ENCODE measurements around the gene HNRNPH2. TPM values are rescaled to one million over a fixed set of nuclear protein-coding genes. Genes with fewer than 3 reads are reported as not detected.

HNRNPH2 gene
- total RNA-seq, 1 experiment from 2014 or later = 49.8 TPM

DNA sequence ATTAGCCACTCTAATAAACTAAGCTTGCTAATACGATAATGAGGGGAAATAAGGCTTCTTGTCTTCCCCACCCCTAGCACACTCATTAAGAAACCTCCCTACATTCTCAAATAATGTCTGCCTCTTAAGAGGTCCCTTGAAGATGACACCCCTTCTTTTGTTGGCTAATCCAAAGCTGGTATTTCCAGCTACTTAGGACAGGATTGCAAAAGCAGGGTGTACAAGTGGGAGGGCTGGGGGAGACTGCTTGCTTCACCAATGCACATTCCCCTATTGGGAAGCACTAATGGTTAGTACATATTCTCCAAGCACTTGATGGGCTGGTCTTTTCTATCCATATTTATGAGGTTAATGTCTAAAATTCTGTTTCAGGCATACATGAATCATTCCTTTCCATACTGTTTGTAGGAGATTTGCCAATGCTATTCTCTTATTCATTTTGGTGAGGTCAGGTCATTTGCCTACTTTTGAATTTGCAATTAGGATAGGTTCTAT lies 42.7 kb upstream of the HNRNPH2 start:
- no peaks in the 10 kb centered on the region for H3K79me2 ChIP-seq (ENCODE audit: insufficient read depth, low read length)
- H3K4me1 ChIP-seq (ENCODE audit: control insufficient read depth in 1 of 2, insufficient read depth in 2 of 2, low read length in 2 of 2) = no peaks in the 10 kb centered on the region
- H3K27ac ChIP-seq (ENCODE audit: low read depth, low read length) = no peak overlapping the region
- H4K20me1 ChIP-seq (ENCODE audit: insufficient read depth) = no peaks in the 10 kb centered on the region
- POLR2A ChIA-PET = interaction anchor here (1.3 kb wide), 1 partner anchor 25 kb away, joined by 3 read pairs; no protein-coding TSS in a partner anchor
- TF ChIP-seq FOSL1 (IDR thresholded peaks at IDR 0.05; ENCODE audit: low read depth) (no peak), RAD21 (IDR thresholded peaks at IDR 0.05; ENCODE audit: low read depth) (no peak)
- RAD21 ChIA-PET (ENCODE audit: low non-redundant PET in 1 of 2, low total read pairs in 2 of 2, uncharacterized antibody in 2 of 2, unreplicated experiment in 2 of 2) = no interaction called here
- CTCF ChIA-PET = no interaction called here
- H3K4me3 ChIP-seq (replicated peaks in 1 of 2; ENCODE audit: low read depth in 1 of 2, low read length in 2 of 2) = no peak overlapping the region
- DNase-seq (ENCODE audit: low read depth, low spot score) (no peak), ATAC-seq (no peak)
- no peaks in the 10 kb centered on the region for H3K27me3 ChIP-seq (ENCODE audit: insufficient read depth, low read length)
- H3K9ac ChIP-seq (ENCODE audit: low read length) = no peak overlapping the region
- H3K4me2 ChIP-seq (ENCODE audit: low read length) = no peak overlapping the region
- no peaks in the 10 kb centered on the region for H3K9me2 ChIP-seq (ENCODE audit: insufficient read depth)
- intact Hi-C loops (cut with micrococcal nuclease) = no loop called here
- no peaks in the 10 kb centered on the region for H3K9me3 ChIP-seq (ENCODE audit: control insufficient read depth in 1 of 2, insufficient read depth in 1 of 2, low read depth in 1 of 2, low read length in 2 of 2)
- no peak overlapping the region for H2AFZ ChIP-seq (ENCODE audit: low read depth, low read length, poor library complexity, severe bottlenecking)
- no TSS peak for BruUV-seq (replicated peaks)
- no peaks in the 10 kb centered on the region for H3K36me3 ChIP-seq (ENCODE audit: control insufficient read depth in 1 of 2, insufficient read depth in 2 of 2, low read length in 2 of 2)

DNA sequence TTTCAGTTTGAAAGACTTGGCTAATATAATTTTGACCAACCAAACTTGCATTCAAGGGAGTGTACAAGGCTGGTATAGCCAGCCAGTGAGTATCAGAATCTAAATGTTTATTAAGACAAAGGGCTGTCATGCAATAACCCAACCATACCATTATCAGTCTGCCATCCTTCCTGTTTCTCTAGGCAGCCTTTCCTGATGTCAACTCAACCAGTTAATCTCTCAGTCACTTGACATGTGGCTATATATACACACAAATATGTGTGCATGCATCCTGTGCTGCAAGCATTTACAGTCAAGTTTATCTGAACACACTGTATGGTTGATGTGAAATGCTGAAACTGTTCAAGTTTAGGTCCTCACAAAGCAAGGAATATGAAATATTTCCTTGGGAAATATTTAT lies 39.2 kb upstream of the HNRNPH2 start:
- no peak overlapping the region for H3K4me3 ChIP-seq (replicated peaks in 1 of 2; ENCODE audit: low read depth in 1 of 2, low read length in 2 of 2)
- no peaks in the 10 kb centered on the region for H3K27me3 ChIP-seq (ENCODE audit: insufficient read depth, low read length)
- no TSS peak for BruUV-seq (replicated peaks)
- ChIA-PET POLR2A (no interaction called here), RAD21 (ENCODE audit: low non-redundant PET in 1 of 2, low total read pairs in 2 of 2, uncharacterized antibody in 2 of 2, unreplicated experiment in 2 of 2) (no interaction called here), CTCF (no interaction called here)
- H2AFZ ChIP-seq (ENCODE audit: low read depth, low read length, poor library complexity, severe bottlenecking) = no peak overlapping the region
- DNase-seq (ENCODE audit: low read depth, low spot score) (no peak), ATAC-seq (no peak)
- no peak for TF ChIP-seq EZH2phosphoT487 (IDR thresholded peaks at IDR 0.05; ENCODE audit: borderline replicate concordance)
- TF ChIP-seq, protein P1, sequence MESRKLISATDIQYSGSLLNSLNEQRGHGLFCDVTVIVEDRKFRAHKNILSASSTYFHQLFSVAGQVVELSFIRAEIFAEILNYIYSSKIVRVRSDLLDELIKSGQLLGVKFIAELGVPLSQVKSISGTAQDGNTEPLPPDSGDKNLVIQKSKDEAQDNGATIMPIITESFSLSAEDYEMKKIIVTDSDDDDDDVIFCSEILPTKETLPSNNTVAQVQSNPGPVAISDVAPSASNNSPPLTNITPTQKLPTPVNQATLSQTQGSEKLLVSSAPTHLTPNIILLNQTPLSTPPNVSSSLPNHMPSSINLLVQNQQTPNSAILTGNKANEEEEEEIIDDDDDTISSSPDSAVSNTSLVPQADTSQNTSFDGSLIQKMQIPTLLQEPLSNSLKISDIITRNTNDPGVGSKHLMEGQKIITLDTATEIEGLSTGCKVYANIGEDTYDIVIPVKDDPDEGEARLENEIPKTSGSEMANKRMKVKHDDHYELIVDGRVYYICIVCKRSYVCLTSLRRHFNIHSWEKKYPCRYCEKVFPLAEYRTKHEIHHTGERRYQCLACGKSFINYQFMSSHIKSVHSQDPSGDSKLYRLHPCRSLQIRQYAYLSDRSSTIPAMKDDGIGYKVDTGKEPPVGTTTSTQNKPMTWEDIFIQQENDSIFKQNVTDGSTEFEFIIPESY (IDR thresholded peaks at IDR 0.05; ENCODE audit: extremely low read depth, insufficient replicate concordance, low read length) = no peak
- no peak for TF ChIP-seq RAD21 (IDR thresholded peaks at IDR 0.05; ENCODE audit: low read depth)
- no peak for TF ChIP-seq SRF (IDR thresholded peaks at IDR 0.05; ENCODE audit: low read depth)
- no peak for TF ChIP-seq EZH2 (IDR thresholded peaks at IDR 0.05)
- no peak for TF ChIP-seq YY1 (IDR thresholded peaks at IDR 0.05; ENCODE audit: extremely low read depth, insufficient replicate concordance, low read depth, low read length)
- no peak for TF ChIP-seq CBX3 (IDR thresholded peaks at IDR 0.05; ENCODE audit: low read depth)
- TF ChIP-seq ELF1 (IDR thresholded peaks at IDR 0.05; ENCODE audit: borderline replicate concordance, low read depth) = no peak
- H3K4me2 ChIP-seq (ENCODE audit: low read length) = no peak overlapping the region
- no peak overlapping the region for H3K27ac ChIP-seq (ENCODE audit: low read depth, low read length)
- H3K9me2 ChIP-seq (ENCODE audit: insufficient read depth) = no peaks in the 10 kb centered on the region
- no peaks in the 10 kb centered on the region for H3K79me2 ChIP-seq (ENCODE audit: insufficient read depth, low read length)
- no peaks in the 10 kb centered on the region for H3K4me1 ChIP-seq (ENCODE audit: control insufficient read depth in 1 of 2, insufficient read depth in 2 of 2, low read length in 2 of 2)
- H3K36me3 ChIP-seq (ENCODE audit: control insufficient read depth in 1 of 2, insufficient read depth in 2 of 2, low read length in 2 of 2) = no peaks in the 10 kb centered on the region
- no peak overlapping the region for H3K9ac ChIP-seq (ENCODE audit: low read length)
- no peaks in the 10 kb centered on the region for H4K20me1 ChIP-seq (ENCODE audit: insufficient read depth)
- no peaks in the 10 kb centered on the region for H3K9me3 ChIP-seq (ENCODE audit: control insufficient read depth in 1 of 2, insufficient read depth in 1 of 2, low read depth in 1 of 2, low read length in 2 of 2)
- intact Hi-C loops (cut with micrococcal nuclease) = no loop called here

Measured in HCT116 (cell line).